CD4-positive, alpha-beta T cell treated with Interleukin-15 for 4 hours (primary cell): ENCODE data around the gene INPP5A.

Experiments used
- DNase-seq: peaks from one replicate; pipeline ENCODE4 v3.0.0-alpha.2; 2020; ENCODE audit warnings: low spot score

Gene INPP5A

GRCh38 chr10:132536241-132536876, 1.2 kb upstream of the INPP5A start:
- DNase-seq, result no peak

DNA sequence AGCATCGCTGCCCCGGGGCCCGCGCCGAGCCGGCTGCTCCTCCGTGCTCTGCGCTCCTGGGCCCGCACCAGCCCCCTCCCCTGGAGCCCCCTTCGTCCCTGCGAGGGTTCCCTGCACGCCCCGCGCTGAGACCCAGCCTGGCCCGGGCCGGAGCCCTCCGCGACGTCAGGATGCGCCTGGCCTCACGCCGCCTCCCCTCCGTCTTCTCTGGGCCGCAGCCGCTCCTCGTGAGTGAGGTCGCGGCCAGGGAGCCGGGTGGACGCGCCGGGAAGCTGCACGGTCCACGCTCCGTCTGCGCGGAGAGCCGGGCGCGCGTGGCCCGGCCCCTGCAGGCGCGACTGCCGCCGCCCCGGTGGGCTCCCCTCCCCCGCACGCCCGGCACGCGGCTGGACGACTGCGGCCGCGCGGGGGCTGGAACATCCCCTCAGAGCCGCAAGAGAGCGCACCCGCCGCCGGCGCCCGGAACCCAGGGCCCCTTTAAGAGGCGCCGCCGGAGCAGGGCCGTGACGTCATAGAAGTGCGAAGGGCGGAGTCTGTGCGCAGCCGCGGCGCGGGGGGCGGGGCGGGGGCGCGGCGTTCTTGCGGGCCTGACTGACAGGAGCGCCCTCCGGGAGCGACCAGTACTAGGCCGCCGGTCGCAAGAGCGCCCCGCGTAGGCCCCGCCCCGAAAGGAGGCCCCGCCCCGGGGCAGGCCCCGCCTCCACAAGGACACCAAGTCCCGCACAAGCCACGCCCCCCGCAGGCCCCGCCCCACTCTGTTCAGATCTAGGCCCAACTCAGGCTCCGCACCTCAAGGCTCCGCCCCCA, 507 bp upstream of the INPP5A start:
- peak; percentile 100 for DNase-seq

DNA sequence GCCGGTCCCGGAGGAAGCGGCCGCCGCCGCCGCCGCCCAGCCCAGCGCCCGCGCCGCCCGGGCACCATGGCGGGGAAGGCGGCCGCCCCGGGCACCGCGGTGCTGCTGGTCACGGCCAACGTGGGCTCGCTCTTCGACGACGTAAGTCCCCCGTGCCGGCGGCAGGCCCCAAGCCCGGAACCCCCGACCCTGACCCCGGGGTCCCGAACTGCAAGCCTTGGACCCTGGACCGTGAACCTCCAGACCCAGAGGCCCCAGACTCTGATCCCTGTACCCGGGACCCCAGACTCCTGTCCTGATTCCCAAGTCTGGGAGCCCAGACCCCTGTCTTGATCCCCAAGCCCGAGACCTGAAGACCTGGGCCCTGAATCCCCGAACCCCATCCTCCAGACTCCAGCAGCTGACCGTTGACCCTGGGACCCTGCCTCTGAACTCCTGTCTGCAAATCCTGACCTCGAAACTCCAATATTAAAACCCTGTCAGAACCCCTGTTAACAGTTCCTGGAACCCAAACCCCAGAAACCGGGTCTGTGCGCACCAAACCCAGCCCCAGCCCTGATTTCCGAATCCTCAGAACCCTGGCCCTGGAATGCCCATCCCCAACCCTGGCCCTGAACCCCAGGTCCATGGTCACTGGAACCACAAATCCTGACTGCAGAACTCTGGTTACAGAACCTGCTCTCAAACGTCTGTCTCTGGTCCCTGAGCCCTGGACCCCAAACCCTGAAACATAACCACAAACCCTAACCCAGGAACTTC, 623 bp downstream of the INPP5A start:
- no peak for DNase-seq

GRCh38 chr10:132538790-132539421, 1.3 kb downstream of the INPP5A start:
- DNase-seq, result no peak

GRCh38 chr10:132539431-132539839, 1.8 kb downstream of the INPP5A start:
- no peak for DNase-seq

- peak; percentile 38 for DNase-seq
Measured at GRCh38 chr10:132539894-132540293, 2.3 kb downstream of the INPP5A start.

DNA sequence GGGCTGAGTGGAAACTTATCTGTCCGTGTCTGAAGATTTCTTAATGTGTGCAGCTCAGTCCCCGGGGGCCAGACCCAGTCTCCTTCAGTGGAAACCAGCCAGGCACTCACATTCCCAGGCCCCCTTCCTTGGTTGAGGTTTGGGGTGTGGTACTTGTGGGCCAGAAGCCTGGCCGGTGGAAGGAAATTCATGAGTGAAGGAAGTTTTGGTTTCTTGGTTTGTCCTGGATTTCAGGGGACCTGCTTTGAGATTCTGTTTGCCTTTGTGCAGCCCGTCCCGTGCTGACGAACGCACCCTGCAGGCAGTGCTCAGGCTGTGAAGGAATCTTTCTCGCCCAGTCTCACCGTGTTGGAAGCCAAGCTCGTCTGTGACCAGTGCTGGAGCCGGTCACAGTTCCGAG, 2.9 kb downstream of the INPP5A start:
- no peak for DNase-seq

DNA sequence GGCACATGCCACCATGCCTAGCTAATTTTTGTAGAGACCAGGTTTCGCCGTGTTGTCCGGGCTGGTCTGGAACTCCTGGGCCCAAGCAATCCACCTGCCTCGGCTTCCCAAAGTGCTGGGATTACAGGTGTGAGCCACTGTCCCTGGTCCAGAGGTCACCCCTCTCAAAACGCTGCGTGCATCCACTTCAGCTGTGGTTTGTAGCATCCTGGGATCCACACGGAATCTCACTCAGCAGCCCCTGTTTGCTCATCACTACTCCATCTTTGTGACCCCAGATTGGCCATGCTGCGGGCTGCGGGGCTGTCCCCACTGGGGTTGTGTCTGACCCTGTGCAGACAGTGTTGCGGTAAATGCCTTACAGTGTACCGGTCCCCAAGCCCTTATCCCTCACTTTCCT, 3.5 kb downstream of the INPP5A start:
- no peak for DNase-seq

- no peak for DNase-seq
Measured at GRCh38 chr10:132541601-132542011, 4.0 kb downstream of the INPP5A start.

DNA sequence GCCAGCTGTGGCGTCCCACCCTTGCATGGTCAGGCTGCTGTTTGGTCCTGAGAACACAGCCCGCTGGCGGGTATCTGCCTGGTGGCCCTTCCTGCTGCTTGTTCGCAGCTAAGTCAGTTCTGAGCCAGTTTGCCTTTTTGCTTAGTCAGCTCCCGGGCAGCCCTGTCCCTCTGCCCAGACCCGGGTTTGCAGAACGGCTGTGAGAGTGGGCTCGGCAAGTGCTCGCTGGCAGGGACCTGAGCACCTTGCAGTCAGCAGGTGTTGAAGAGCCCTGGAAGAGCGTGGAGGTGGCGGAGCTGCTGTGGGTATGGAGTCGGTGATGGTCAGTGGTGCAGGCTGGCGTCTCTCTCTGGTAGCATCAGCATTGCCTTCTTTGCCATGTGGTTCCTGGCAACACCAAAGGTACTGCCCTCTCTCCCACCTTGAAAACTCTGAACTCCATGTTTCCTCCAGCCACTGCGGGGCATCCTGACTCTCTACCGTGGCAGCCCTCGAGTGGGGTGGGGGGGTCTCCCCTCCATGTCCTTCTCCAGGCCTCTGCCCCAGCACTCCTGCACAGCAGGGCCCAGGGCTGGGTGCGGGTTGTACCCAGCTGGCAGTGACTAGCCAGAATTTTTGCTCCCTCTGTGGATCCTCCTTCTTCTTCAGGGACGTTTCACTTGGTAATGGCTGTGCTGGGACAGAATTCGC, 4.6 kb downstream of the INPP5A start:
- DNase-seq, result no peak

- DNase-seq, result no peak
Measured at GRCh38 chr10:132542819-132543218, 5.2 kb downstream of the INPP5A start.

GRCh38 chr10:132543916-132544743, 6.5 kb downstream of the INPP5A start:
- DNase-seq, result no peak

GRCh38 chr10:132544744-132545658, 7.4 kb downstream of the INPP5A start:
- no peak for DNase-seq

- no peak for DNase-seq
Measured at GRCh38 chr10:132545659-132546367, 8.2 kb downstream of the INPP5A start.

DNA sequence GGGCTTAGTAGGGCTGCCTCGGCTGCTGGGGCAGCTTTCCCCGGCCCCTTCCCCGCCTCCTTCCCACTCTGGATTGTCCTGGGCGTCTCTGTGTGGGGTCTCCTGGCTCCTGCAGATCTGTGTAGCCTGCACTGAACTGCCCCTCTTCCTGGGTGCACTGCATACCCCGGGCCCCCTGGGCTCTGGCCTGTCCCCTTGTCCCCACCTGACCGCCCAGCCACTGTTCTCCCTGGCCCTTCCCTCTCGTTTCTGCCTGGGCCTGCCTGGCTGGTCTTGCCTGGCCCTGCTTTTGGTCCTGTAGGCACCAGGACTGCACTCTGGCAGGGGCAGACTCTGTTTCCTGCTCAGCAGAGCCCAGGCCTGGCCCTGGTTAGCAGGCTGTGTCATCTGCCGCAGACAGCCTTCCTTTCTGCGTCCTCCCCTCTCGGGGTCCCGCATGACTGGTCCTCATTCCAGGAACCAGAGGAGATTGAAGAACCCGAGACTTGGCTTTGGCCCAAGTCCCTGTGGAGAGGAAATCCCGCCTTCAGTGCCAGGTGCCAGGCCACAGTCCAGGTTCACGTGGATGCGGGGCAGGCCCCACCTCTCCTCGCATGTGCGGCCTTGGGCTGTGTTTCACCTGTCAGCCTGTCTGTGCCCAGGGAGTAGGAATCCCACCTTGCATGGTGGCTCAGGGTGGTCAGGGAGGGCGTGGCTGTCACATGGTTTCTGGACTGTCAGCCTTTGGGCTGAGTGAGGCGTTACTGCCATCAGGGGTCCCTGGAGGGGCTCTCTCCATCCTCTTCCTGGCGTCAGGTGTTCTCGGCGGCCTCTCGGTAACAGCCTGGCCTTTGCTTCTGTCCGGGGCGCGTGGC, 9.2 kb downstream of the INPP5A start:
- no peak for DNase-seq

DNA sequence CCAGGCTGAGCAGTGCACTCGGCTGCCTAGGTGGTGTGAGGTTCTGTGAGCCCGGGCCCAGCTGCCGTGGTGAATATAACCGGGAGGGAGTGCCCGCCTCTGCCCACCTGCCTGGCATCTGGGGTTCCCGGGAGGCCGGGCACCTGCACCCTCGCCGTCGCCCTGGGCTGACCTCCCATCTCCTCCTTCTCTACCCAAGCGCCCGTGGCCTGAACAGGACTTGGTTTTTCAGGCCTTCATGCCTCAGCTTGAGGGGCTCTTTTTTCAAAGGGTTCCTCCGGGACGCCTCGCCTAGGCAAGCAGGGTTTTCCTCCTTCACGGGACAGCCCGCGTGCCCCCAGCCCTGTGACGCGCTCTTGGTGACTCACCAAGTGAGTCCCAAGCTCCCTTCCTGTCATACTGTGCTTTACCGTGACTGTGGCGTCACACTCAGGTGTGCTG, 9.9 kb downstream of the INPP5A start:
- DNase-seq, result no peak

DNA sequence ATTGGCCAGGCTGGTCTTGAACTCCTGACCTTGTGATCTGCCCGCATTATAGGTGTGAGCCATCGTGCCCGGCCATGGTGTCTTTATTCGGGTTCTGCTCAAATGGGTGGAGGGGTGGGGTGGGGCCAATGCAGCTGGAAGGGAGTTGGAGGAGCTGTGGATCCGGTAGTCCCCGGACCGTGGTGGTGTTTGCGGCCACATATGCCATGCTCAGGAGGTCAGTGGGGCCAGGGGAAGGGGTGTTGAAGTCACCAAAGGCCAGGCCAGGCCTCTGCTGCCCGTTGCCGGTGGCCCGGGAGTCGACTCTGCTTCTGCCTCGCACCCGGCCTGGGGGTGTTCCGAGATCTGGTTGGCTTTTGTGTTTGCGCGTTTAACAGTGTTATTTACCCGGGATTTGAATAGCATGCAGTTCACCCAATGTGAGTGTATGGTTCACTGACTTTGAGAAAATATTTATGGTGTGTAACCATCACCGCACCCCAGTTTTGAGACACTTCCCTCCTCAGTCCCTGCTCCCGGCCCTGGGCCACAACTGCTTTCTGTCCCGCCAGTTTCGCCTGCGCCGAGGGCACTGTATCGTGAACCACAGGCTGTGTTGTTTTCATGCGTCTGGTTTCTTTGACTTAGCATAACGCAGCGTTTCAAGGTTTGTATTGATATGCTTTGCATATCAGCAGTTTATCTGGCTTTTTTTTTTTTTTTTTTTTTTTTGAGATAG, 10.7 kb downstream of the INPP5A start:
- DNase-seq, result no peak
